ENCODE results near the gene TNNI3.

TNNI3 gene

DNA sequence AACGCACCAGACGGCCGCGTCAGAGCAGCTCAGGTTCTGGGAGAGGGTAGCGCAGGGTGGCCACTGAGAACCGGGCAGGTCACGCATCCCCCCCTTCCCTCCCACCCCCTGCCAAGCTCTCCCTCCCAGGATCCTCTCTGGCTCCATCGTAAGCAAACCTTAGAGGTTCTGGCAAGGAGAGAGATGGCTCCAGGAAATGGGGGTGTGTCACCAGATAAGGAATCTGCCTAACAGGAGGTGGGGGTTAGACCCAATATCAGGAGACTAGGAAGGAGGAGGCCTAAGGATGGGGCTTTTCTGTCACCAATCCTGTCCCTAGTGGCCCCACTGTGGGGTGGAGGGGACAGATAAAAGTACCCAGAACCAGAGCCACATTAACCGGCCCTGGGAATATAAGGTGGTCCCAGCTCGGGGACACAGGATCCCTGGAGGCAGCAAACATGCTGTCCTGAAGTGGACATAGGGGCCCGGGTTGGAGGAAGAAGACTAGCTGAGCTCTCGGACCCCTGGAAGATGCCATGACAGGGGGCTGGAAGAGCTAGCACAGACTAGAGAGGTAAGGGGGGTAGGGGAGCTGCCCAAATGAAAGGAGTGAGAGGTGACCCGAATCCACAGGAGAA lies 42.0 kb downstream of the TNNI3 start:
- no peak for DNase-seq
- peaks cover 0 to 19% (median 0%) of the 10 kb centered on the region in 3 donors for H3K36me3 ChIP-seq
- peak overlapping the region; percentile 83 to 87 for H3K4me3 ChIP-seq
- TF ChIP-seq, protein P1, sequence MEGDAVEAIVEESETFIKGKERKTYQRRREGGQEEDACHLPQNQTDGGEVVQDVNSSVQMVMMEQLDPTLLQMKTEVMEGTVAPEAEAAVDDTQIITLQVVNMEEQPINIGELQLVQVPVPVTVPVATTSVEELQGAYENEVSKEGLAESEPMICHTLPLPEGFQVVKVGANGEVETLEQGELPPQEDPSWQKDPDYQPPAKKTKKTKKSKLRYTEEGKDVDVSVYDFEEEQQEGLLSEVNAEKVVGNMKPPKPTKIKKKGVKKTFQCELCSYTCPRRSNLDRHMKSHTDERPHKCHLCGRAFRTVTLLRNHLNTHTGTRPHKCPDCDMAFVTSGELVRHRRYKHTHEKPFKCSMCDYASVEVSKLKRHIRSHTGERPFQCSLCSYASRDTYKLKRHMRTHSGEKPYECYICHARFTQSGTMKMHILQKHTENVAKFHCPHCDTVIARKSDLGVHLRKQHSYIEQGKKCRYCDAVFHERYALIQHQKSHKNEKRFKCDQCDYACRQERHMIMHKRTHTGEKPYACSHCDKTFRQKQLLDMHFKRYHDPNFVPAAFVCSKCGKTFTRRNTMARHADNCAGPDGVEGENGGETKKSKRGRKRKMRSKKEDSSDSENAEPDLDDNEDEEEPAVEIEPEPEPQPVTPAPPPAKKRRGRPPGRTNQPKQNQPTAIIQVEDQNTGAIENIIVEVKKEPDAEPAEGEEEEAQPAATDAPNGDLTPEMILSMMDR (IDR thresholded peaks at IDR 0.05) = no peak
- no peaks in the 10 kb centered on the region for H3K27me3 ChIP-seq
- H3K27ac ChIP-seq = peak overlapping the region; percentile 88 to 92
- H3K9me3 ChIP-seq = no peaks in the 10 kb centered on the region
- H3K4me1 ChIP-seq = peaks cover 0 to 64% (median 55%) of the 10 kb centered on the region in 4 donors
- intact Hi-C loops (cut with DNase I; ENCODE audit: low total_unique reads) = loop anchor here (5.0 kb wide), 1 partner anchor 648 kb away; no protein-coding TSS in a partner anchor

DNA sequence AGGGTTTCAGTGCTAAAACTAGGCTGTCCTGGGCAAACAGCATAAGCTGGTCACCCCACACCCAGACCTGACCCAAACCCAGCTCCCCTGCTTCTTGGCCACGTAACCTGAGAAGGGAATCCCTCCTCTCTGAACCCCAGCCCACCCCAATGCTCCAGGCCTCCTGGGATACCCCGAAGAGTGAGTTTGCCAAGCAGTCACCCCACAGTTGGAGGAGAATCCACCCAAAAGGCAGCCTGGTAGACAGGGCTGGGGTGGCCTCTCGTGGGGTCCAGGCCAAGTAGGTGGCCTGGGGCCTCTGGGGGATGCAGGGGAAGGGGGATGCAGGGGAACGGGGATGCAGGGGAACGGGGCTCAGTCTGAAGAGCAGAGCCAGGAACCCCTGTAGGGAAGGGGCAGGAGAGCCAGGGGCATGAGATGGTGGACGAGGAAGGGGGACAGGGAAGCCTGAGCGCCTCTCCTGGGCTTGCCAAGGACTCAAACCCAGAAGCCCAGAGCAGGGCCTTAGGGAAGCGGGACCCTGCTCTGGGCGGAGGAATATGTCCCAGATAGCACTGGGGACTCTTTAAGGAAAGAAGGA lies 42.9 kb downstream of the TNNI3 start:
- no peak for DNase-seq
- intact Hi-C loops (cut with DNase I; ENCODE audit: low total_unique reads) = loop anchor here (5.0 kb wide), 1 partner anchor 647 kb away; no protein-coding TSS in a partner anchor

DNA sequence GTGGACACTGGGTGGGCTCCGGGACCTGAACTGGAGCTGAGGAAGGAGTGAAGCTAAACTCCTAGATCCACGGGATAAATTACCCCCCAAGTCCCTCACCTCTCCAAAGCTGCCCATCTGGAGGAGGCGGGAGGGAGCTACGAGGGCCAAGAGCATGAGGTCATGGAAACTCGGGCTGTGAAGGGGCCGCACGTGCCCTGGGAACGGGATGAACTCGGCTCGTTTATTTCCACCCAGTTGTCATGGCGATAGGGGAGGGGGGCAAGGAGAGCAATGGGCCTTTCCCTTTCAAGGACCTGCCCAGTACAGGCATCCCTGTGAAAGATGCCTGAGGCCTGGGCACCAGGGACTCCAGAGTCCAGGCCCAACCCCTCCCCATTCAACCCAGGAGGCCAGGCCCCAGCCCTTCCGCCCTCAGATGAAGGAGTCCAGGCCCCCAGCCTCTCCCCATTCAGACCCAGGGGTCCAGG lies 43.9 kb downstream of the TNNI3 start:
- intact Hi-C loops (cut with DNase I; ENCODE audit: low total_unique reads) = no loop called here

More for the DNA sequence above, 42.9 kb downstream of the TNNI3 start:
- Histone ChIP-seq H3K4me1 (peaks cover 0 to 66% (median 55%) of the 10 kb centered on the region in 4 donors), H3K4me3 (peak overlapping the region in 1 of 2 donors; percentile 87), H3K9me3 (no peaks in the 10 kb centered on the region), H3K27ac (peak overlapping the region; percentile 88 to 92), H3K36me3 (peaks cover under 1 to 28% (median 8%) of the 10 kb centered on the region in 3 donors), H3K27me3 (no peaks in the 10 kb centered on the region)
- TF ChIP-seq, protein P1 (IDR thresholded peaks at IDR 0.05) = no peak

DNA sequence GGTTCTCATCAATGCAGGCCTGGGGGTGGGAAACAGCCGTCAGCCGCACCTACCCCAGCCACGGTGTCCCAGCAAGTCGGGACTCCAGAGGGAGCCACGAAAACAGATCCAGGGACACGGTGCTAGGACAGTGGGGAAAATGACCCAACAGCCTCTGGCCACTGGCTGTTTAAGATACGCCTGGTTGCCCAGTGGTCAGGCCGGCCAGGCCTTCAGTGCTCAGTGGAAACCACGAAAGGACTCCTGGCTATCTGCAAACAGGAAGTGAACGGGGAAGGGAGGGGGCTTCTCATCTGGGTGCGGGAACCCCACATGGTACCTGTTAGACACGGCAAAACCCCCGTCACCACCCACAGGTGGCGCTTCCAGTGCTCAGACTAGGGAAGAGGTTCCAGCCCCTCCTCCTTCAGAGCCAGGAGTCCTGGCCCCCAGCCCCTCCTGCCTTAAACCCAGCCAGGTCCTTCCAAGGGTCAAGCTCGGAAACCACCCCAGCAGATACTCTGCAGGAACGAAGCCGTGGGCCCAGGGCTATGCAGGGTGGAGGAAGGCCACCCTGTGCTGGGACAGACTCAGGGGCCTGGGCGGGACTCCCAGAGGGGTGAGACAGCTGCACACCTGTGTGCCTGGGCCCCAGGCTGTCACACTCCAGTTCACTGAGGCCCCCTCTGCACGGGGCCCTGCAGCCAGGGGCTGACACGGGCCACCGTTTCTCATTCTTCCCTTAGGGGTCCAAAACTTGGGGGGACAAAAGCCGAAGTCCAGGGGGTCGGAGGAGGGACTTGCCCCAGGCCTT lies 44.6 kb downstream of the TNNI3 start:
- Histone ChIP-seq H3K27ac (peak overlapping the region; percentile 88 to 92), H3K4me3 (peak overlapping the region; percentile 1 to 25), H3K4me1 (peaks cover 0 to 58% (median 49%) of the 10 kb centered on the region in 4 donors), H3K27me3 (no peaks in the 10 kb centered on the region), H3K9me3 (no peaks in the 10 kb centered on the region), H3K36me3 (peaks cover 5 to 40% (median 13%) of the 10 kb centered on the region in 3 donors)
- TF ChIP-seq, protein P1 (IDR thresholded peaks at IDR 0.05) = no peak
- no peak for DNase-seq
- intact Hi-C loops (cut with DNase I; ENCODE audit: low total_unique reads) = no loop called here

More for the DNA sequence above, 43.9 kb downstream of the TNNI3 start:
- Histone ChIP-seq H3K9me3 (no peaks in the 10 kb centered on the region), H3K27ac (peak overlapping the region; percentile 88 to 92), H3K27me3 (no peaks in the 10 kb centered on the region), H3K4me3 (peak overlapping the region; percentile 1 to 25), H3K4me1 (peaks cover 0 to 64% (median 56%) of the 10 kb centered on the region in 4 donors), H3K36me3 (peaks cover 5 to 39% (median 13%) of the 10 kb centered on the region in 3 donors)
- TF ChIP-seq, protein P1 (IDR thresholded peaks at IDR 0.05) = no peak
- DNase-seq = peak; percentile 94 to 97

DNA sequence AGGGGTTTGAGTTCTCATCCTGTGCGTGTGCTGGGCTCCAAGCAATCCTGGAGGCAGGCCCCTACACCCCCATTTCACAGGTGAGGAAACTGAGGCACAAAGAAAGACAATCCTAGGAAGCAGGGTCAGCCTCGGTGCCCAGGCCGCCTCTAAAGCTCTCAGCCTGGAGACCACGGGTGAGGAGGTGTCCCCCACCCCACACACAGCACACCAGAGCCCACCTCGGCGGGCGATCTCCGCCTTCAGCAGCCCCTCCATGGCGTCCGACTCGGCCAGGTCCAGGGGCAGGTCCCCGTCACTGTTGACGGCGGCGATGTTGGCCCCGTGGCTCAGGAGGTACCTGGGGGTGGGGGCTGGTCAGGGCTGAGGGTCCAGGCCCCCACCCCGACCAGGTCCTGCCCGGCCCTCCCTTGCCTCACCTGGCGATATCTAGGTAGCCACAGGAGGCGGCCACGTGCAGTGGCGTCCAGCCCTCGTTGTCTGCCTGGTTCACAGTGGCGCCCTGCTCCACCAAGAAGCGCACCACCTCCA lies 45.2 kb downstream of the TNNI3 start:
- no peaks in the 10 kb centered on the region for H3K9me3 ChIP-seq
- intact Hi-C loops (cut with DNase I; ENCODE audit: low total_unique reads) = no loop called here
- peaks cover 5 to 40% (median 13%) of the 10 kb centered on the region in 3 donors for H3K36me3 ChIP-seq
- peak overlapping the region; percentile 88 to 92 for H3K27ac ChIP-seq
- peaks cover 0 to 57% (median 49%) of the 10 kb centered on the region in 4 donors for H3K4me1 ChIP-seq
- H3K4me3 ChIP-seq = no peak overlapping the region
- DNase-seq = no peak
- H3K27me3 ChIP-seq = no peaks in the 10 kb centered on the region
- TF ChIP-seq, protein P1 (IDR thresholded peaks at IDR 0.05) = no peak

Data from tibial artery (tissue), 4 donors.